Thoracic aorta (tissue), 2 donors: ENCODE results near the gene KCNN3. TPM values are rescaled to one million over a fixed set of nuclear protein-coding genes. Genes with fewer than 3 reads are reported as not detected.

Experiments used
- ATAC-seq: fragments of 150-250 bp; one replicate; pipeline ENCODE4 v1.8.0; 2017; ENCODE audit warnings: low read depth; ENCODE audit not compliant: insufficient number of reproducible peaks, low FRiP score
- DNase-seq: peaks from one replicate; pipeline ENCODE4 v3.0.0-alpha.2; 2020; ENCODE audit warnings: low spot score
- H3K27ac ChIP-seq, 2 donors: fragments of 200-600 bp; sonication (generic); 1 replicate in 1 of 2; 2 replicates in 1 of 2; pipeline ENCODE4 v1.5.1; 2016; ENCODE audit warnings: mild to moderate bottlenecking in 2 of 2, moderate library complexity in 2 of 2
- H3K27me3 ChIP-seq: fragments of 200-600 bp; sonication (generic); replicated peaks from 2 replicates; pipeline ENCODE4 v1.6.0; 2016; ENCODE audit warnings: mild to moderate bottlenecking; ENCODE audit not compliant: insufficient read depth
- H3K36me3 ChIP-seq: fragments of 200-600 bp; sonication (generic); one replicate; pipeline ENCODE4 v1.5.1; 2016
- H3K4me1 ChIP-seq, 2 donors: fragments of 200-600 bp; sonication (generic); 1 replicate in 1 of 2; 2 replicates in 1 of 2; pipeline versions ENCODE4 v1.5.1 to v1.6.0; 2016; ENCODE audit warnings: low read depth in 2 of 2, mild to moderate bottlenecking in 1 of 2; ENCODE audit not compliant: control insufficient read depth in 1 of 2
- H3K4me3 ChIP-seq: fragments of 200-600 bp; sonication (generic); 2 replicates; pipeline ENCODE4 v1.5.1; 2016; ENCODE audit warnings: mild to moderate bottlenecking
- H3K9me3 ChIP-seq: fragments of 200-600 bp; sonication (generic); 2 replicates; pipeline ENCODE4 v1.5.1; 2016
- CTCF ChIP-seq: fragments of 200-600 bp; sonication (generic); IDR thresholded peaks from one replicate; pipeline ENCODE4 v1.5.1; 2019; ENCODE audit warnings: antibody characterized with exemption
- total RNA-seq, 2 donors: library from RNA; depleted of rRNA; stranded (reverse); fragments of >200 nt; gene quantifications; one replicate each; pipeline versions ENCODE4 v1.1.0 to v1.2.3, GENCODE V29; 2016

KCNN3 gene
- total RNA-seq, 2 donors from 2014 or later: 0.95 to 1.8 TPM

- Histone ChIP-seq H3K4me1 (peaks cover 0 to 5% of the 10 kb centered on the region in 2 donors), H3K27me3 (no peaks in the 10 kb centered on the region), H3K4me3 (no peak overlapping the region), H3K9me3 (no peaks in the 10 kb centered on the region), H3K36me3 (no peaks in the 10 kb centered on the region), H3K27ac (no peak overlapping the region)
- ATAC-seq (no peak), DNase-seq (no peak)
- no peak for TF ChIP-seq CTCF
Observed at GRCh38 chr1:154768456-154769125, 101.5 kb downstream of the KCNN3 start.

GRCh38 chr1:154767315-154768240 is 102.5 kb downstream of the KCNN3 start:
- Histone ChIP-seq H3K27me3 (no peaks in the 10 kb centered on the region), H3K27ac (no peak overlapping the region), H3K4me3 (no peak overlapping the region), H3K4me1 (peaks cover 0 to 5% of the 10 kb centered on the region in 2 donors), H3K36me3 (no peaks in the 10 kb centered on the region), H3K9me3 (no peaks in the 10 kb centered on the region)
- no peak for TF ChIP-seq CTCF
- DNase-seq (no peak), ATAC-seq (no peak)

- Histone ChIP-seq H3K4me3 (no peak overlapping the region), H3K27ac (no peak overlapping the region), H3K27me3 (no peaks in the 10 kb centered on the region), H3K9me3 (no peaks in the 10 kb centered on the region), H3K36me3 (no peaks in the 10 kb centered on the region), H3K4me1 (peaks cover 0 to 5% of the 10 kb centered on the region in 2 donors)
- ATAC-seq: no peak
- no peak for DNase-seq
- TF ChIP-seq CTCF: no peak
Observed at GRCh38 chr1:154765970-154766369, 104.1 kb downstream of the KCNN3 start.

GRCh38 chr1:154764773-154765172 is 105.3 kb downstream of the KCNN3 start:
- no peak overlapping the region for H3K27ac ChIP-seq
- H3K27me3 ChIP-seq: no peaks in the 10 kb centered on the region
- H3K9me3 ChIP-seq: no peaks in the 10 kb centered on the region
- no peak for TF ChIP-seq CTCF
- peaks cover 4 to 11% of the 10 kb centered on the region in 2 donors for H3K4me1 ChIP-seq
- ATAC-seq (no peak), DNase-seq (no peak)
- no peaks in the 10 kb centered on the region for H3K36me3 ChIP-seq
- no peak overlapping the region for H3K4me3 ChIP-seq

GRCh38 chr1:154764181-154764580 is 105.9 kb downstream of the KCNN3 start:
- DNase-seq: no peak
- H3K9me3 ChIP-seq: no peaks in the 10 kb centered on the region
- no peak for TF ChIP-seq CTCF
- H3K36me3 ChIP-seq: no peaks in the 10 kb centered on the region
- H3K4me1 ChIP-seq: peaks cover 4 to 11% of the 10 kb centered on the region in 2 donors
- H3K27ac ChIP-seq: no peak overlapping the region
- H3K27me3 ChIP-seq: no peaks in the 10 kb centered on the region
- no peak overlapping the region for H3K4me3 ChIP-seq
- no peak for ATAC-seq
